ENCODE data around the gene RGS9.
"Not testable (repeated sequence)": the region's sequence is repeated elsewhere in the genome, so short reads cannot be mapped to it uniquely, and the experiment has no call there.

The RGS9 gene

DNA sequence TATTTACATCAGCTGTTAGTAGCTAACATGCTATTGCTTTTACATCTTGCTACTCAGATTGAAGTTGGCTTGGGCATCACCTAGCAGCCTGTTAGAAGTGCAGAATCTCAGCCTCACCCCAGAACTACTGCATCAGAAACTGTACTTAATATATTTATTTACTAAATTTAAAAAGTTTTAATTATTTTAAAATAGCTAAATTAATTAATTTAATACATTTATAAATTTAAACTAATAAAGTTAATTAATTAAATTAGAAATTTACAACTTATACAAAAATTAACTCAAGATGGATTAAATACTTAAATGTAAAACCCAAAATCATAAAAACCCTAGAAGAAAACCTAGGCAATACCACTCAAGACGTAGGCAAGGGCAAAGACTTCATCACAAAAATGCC, 41.7 kb upstream of the RGS9 start:
- H3K9ac ChIP-seq: no peak overlapping the region
- H3K4me3 ChIP-seq (ENCODE audit: low read depth, low read length): no peak overlapping the region
- TF ChIP-seq, protein P1, sequence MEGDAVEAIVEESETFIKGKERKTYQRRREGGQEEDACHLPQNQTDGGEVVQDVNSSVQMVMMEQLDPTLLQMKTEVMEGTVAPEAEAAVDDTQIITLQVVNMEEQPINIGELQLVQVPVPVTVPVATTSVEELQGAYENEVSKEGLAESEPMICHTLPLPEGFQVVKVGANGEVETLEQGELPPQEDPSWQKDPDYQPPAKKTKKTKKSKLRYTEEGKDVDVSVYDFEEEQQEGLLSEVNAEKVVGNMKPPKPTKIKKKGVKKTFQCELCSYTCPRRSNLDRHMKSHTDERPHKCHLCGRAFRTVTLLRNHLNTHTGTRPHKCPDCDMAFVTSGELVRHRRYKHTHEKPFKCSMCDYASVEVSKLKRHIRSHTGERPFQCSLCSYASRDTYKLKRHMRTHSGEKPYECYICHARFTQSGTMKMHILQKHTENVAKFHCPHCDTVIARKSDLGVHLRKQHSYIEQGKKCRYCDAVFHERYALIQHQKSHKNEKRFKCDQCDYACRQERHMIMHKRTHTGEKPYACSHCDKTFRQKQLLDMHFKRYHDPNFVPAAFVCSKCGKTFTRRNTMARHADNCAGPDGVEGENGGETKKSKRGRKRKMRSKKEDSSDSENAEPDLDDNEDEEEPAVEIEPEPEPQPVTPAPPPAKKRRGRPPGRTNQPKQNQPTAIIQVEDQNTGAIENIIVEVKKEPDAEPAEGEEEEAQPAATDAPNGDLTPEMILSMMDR (IDR thresholded peaks at IDR 0.05): no peak
- H3K79me2 ChIP-seq: no peaks in the 10 kb centered on the region
- H3K4me1 ChIP-seq: peaks cover 9% of the 10 kb centered on the region
- H3K36me3 ChIP-seq (ENCODE audit: control insufficient read depth, insufficient read depth, low read length): no peaks in the 10 kb centered on the region
- H3K27ac ChIP-seq: no peak overlapping the region
- H2AFZ ChIP-seq: no peak overlapping the region
- no peaks in the 10 kb centered on the region for H3K27me3 ChIP-seq (ENCODE audit: control insufficient read depth, insufficient read depth, low read length)
- no peak overlapping the region for H3K4me2 ChIP-seq (ENCODE audit: low read length)
- no peaks in the 10 kb centered on the region for H3K9me3 ChIP-seq (ENCODE audit: control insufficient read depth, low read length)

DNA sequence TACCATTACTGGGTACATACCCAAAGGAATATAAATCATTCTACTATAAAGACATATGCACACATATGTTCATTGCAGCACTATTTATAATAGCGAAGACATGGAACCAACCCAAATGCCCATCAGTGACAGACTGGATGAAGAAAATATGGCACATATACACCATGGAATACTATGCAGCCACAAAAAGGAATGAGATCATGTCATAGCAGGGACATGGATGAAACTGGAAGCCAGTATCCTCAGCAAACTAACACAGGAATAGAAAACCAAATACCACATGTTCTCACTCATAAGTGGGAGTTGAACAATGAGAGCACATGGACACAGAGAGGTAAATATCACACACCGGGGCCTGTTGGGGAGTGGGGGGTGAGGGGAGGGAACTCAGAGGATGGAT, 40.8 kb upstream of the RGS9 start:
- not testable (repeated sequence) for H3K9me3 ChIP-seq (ENCODE audit: control insufficient read depth, low read length); H3K9ac ChIP-seq; H3K4me3 ChIP-seq (ENCODE audit: low read depth, low read length); H3K79me2 ChIP-seq; H3K27ac ChIP-seq; H2AFZ ChIP-seq; H3K4me1 ChIP-seq; H3K36me3 ChIP-seq (ENCODE audit: control insufficient read depth, insufficient read depth, low read length); H3K27me3 ChIP-seq (ENCODE audit: control insufficient read depth, insufficient read depth, low read length); H3K4me2 ChIP-seq (ENCODE audit: low read length)

DNA sequence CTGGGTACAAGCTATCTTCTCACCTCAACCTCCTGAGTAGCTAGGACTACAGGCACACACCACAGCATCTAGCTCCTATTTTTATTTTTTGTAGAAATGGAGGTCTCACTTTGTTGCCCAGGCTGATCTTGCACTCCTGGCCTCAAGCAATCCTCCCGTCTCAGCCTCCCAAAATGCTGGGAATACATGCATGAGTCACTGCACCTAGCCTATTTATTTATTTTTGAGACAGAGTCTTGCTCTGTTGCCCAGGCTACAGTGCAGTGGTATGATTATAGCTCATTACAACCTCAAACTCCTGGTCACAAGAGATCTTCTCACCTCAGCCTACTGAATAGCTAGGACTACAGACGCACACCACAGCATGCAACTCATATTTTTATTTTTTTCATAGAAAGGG, 40.1 kb upstream of the RGS9 start:
- no peak overlapping the region for H3K27ac ChIP-seq
- H2AFZ ChIP-seq: no peak overlapping the region
- H3K36me3 ChIP-seq (ENCODE audit: control insufficient read depth, insufficient read depth, low read length): no peaks in the 10 kb centered on the region
- H3K9ac ChIP-seq: no peak overlapping the region
- H3K27me3 ChIP-seq (ENCODE audit: control insufficient read depth, insufficient read depth, low read length): no peaks in the 10 kb centered on the region
- TF ChIP-seq, protein P1 (IDR thresholded peaks at IDR 0.05): no peak
- H3K4me1 ChIP-seq: peaks cover 7% of the 10 kb centered on the region
- no peaks in the 10 kb centered on the region for H3K9me3 ChIP-seq (ENCODE audit: control insufficient read depth, low read length)
- no peak overlapping the region for H3K4me2 ChIP-seq (ENCODE audit: low read length)
- peaks cover 15% of the 10 kb centered on the region for H3K79me2 ChIP-seq
- H3K4me3 ChIP-seq (ENCODE audit: low read depth, low read length): no peak overlapping the region

DNA sequence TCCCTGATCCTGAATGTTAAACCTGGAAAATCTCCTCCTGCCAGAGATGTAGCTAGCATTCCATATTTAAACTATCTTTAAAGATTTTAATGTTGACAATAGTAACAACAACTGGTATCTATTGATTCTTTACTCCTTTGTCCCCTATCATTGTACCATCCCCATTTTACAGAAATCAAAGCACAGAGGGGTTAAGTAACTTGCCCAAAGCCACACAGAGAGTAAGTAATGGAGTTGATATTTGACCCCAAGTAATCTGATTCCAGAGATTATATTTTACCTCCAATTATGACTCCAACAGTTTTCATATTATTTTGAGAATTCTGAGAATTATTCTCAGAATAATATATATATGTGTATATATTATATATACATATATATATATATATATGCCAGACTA, 37.7 kb upstream of the RGS9 start:
- H3K27ac ChIP-seq: no peak overlapping the region
- TF ChIP-seq, protein P1 (IDR thresholded peaks at IDR 0.05): no peak
- H3K4me3 ChIP-seq (ENCODE audit: low read depth, low read length): no peak overlapping the region
- H2AFZ ChIP-seq: peak overlapping the region; percentile 0
- peaks cover 18% of the 10 kb centered on the region for H3K79me2 ChIP-seq
- no peaks in the 10 kb centered on the region for H3K27me3 ChIP-seq (ENCODE audit: control insufficient read depth, insufficient read depth, low read length)
- no peak overlapping the region for H3K4me2 ChIP-seq (ENCODE audit: low read length)
- peaks cover 19% of the 10 kb centered on the region for H3K4me1 ChIP-seq
- H3K36me3 ChIP-seq (ENCODE audit: control insufficient read depth, insufficient read depth, low read length): no peaks in the 10 kb centered on the region
- no peaks in the 10 kb centered on the region for H3K9me3 ChIP-seq (ENCODE audit: control insufficient read depth, low read length)
- no peak overlapping the region for H3K9ac ChIP-seq

DNA sequence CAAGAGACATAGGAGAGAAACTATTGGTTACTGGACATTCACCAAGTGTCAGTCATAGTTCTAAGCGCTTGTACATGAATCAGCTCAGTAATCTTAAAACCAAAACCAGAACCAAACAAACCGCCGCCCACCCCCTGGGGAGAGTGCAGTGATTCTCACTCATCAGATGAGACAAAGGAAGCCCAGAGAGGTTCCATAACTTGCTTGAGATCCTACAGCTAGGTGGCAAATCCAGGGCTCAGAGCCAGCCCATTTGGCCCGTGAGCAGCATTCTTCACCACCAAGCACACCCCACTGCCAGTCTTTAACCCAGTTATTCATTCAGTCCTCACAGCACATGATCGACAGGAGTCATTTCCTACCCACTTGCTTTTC, 37.2 kb upstream of the RGS9 start:
- H3K9me3 ChIP-seq (ENCODE audit: control insufficient read depth, low read length): no peaks in the 10 kb centered on the region
- H3K4me3 ChIP-seq (ENCODE audit: low read depth, low read length): peak overlapping the region; percentile 87
- H3K9ac ChIP-seq: no peak overlapping the region
- H2AFZ ChIP-seq: peak overlapping the region; percentile 97
- peaks cover 24% of the 10 kb centered on the region for H3K4me1 ChIP-seq
- peak overlapping the region; percentile 80 for H3K27ac ChIP-seq
- TF ChIP-seq, protein P1 (IDR thresholded peaks at IDR 0.05): no peak
- peaks cover 18% of the 10 kb centered on the region for H3K79me2 ChIP-seq
- no peaks in the 10 kb centered on the region for H3K36me3 ChIP-seq (ENCODE audit: control insufficient read depth, insufficient read depth, low read length)
- no peaks in the 10 kb centered on the region for H3K27me3 ChIP-seq (ENCODE audit: control insufficient read depth, insufficient read depth, low read length)
- H3K4me2 ChIP-seq (ENCODE audit: low read length): peak overlapping the region; percentile 97

All from parathyroid adenoma (tissue), 2 donors.